Transverse colon (tissue), 4 donors: Measurements from ENCODE around the gene KHDC4. TPM values are rescaled to one million over a fixed set of nuclear protein-coding genes. Genes with fewer than 3 reads are reported as not detected.

ENCODE experiments used
- DNase-seq: peaks from one replicate; pipeline ENCODE4 v3.0.0-alpha.2; 2019
- H3K27ac ChIP-seq, 4 donors: fragments of 200-600 bp; sonication (generic); 2 replicates each; pipeline ENCODE4 v1.5.1; 2016 to 2018; ENCODE audit warnings: inconsistent platforms in 4 of 4
- H3K27me3 ChIP-seq: fragments of 200-600 bp; sonication (generic); 2 replicates; pipeline ENCODE4 v1.5.1; 2017; ENCODE audit warnings: inconsistent platforms
- H3K36me3 ChIP-seq, 4 donors: fragments of 200-600 bp; sonication (generic); 2 replicates each; pipeline ENCODE4 v1.5.1; 2017 to 2019; ENCODE audit warnings: inconsistent platforms in 4 of 4
- H3K4me1 ChIP-seq, 4 donors: fragments of 200-600 bp; sonication (generic); 2 replicates each; pipeline ENCODE4 v1.5.1; 2017 to 2020; ENCODE audit warnings: inconsistent platforms in 4 of 4
- H3K4me3 ChIP-seq, 4 donors: fragments of 200-600 bp; sonication (generic); 1 replicate in 1 of 4; 2 replicates in 3 of 4; pipeline versions ENCODE4 v1.5.1 to v1.6.1; 2017 to 2019; ENCODE audit warnings: inconsistent platforms in 4 of 4
- H3K9me3 ChIP-seq, 2 donors: fragments of 200-600 bp; sonication (generic); 2 replicates each; pipeline ENCODE4 v1.5.1; 2017 to 2019; ENCODE audit warnings: inconsistent platforms in 2 of 2
- EP300 ChIP-seq: sonication (generic); formaldehyde crosslinking; IDR thresholded peaks from one replicate; pipeline ENCODE4 v1.6.1; 2017; ENCODE audit warnings: antibody characterized with exemption, low read depth
- POLR2A ChIP-seq: fragments of 450-650 bp; IDR thresholded peaks from one replicate; pipeline ENCODE4 v1.6.1; 2016; ENCODE audit warnings: antibody characterized with exemption, mild to moderate bottlenecking, moderate library complexity
- POLR2AphosphoS5 ChIP-seq, 3 donors: sonication (generic); formaldehyde crosslinking; IDR thresholded peaks; one replicate each; pipeline ENCODE4 v1.6.1; 2016; ENCODE audit warnings: antibody characterized with exemption in 3 of 3
- WGBS, 2 donors: methylation state at CpG; one replicate each; pipeline ENCODE4 v1.1.5; 2018; ENCODE audit warnings: low coverage in 1 of 2; 5-methylcytosine and 5-hydroxymethylcytosine counted together
- in situ Hi-C, 4 donors: fragments of 200-750 bp; cut with MboI; loops; one replicate each; pipeline versions ENCODE4 v1.15.0 to v1.15.1; 2017; ENCODE audit warnings: low sequenced_read_pairs in 3 of 4, low pct_ligation_motif_present in 1 of 4, low pct_unique_long_range_greater_than_20kb in 1 of 4
- intact Hi-C: fragments of 100-400 bp; cut with DNase I; formaldehyde crosslinking; loops from one replicate; pipeline ENCODE4 v1.15.1; 2023; ENCODE audit warnings: low total_unique reads
- total RNA-seq, 4 donors: library from RNA; depleted of rRNA; stranded (reverse); fragments of >200 nt; gene quantifications; one replicate each; pipeline ENCODE4 v1.1.0, GENCODE V29; 2016
- TF ChIP-seq, protein P1 (sequence below), 5 experiments: fragments of 200-600 bp in 3 of 5; fragments of 450-650 bp in 2 of 5; sonication (generic) in 3 of 5; IDR thresholded peaks; 1 replicate in 2 of 5; 2 replicates in 3 of 5; pipeline ENCODE4 v1.5.1; 2016 to 2017; ENCODE audit warnings: antibody characterized with exemption in 5 of 5, inconsistent platforms in 3 of 5, mild to moderate bottlenecking in 2 of 5, moderate library complexity in 1 of 5

KHDC4 gene
- total RNA-seq, 4 donors from 2014 or later = 76.2 to 158 (median 98.7) TPM

DNA sequence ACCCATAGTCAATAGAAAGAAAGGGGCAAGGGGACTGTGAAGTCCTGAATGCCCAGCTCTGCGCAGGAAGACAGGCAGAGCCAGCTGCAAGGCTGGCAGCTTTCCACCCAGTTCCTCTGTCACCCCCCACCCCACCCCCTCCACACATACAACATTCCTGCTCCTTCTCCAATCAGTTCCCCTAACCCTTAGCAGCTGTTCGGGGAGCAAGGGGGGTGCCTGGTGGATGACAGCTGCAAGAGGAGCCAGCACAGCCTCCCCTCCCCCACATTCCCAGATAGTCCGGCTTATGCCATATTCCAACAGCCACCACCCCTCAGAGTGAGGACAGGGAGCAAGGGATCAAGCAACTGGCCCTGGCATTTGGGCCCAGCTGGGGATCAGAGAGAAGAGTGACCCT, 34.5 kb upstream of the KHDC4 start:
- peaks cover 23 to 64% (median 48%) of the 10 kb centered on the region in 4 donors for H3K4me1 ChIP-seq
- in situ Hi-C loops (no loop called here), intact Hi-C loops (no loop called here)
- TF ChIP-seq POLR2AphosphoS5 (IDR thresholded peaks at IDR 0.05) (no peak), POLR2A (no peak), EP300 (no peak)
- TF ChIP-seq, protein P1, sequence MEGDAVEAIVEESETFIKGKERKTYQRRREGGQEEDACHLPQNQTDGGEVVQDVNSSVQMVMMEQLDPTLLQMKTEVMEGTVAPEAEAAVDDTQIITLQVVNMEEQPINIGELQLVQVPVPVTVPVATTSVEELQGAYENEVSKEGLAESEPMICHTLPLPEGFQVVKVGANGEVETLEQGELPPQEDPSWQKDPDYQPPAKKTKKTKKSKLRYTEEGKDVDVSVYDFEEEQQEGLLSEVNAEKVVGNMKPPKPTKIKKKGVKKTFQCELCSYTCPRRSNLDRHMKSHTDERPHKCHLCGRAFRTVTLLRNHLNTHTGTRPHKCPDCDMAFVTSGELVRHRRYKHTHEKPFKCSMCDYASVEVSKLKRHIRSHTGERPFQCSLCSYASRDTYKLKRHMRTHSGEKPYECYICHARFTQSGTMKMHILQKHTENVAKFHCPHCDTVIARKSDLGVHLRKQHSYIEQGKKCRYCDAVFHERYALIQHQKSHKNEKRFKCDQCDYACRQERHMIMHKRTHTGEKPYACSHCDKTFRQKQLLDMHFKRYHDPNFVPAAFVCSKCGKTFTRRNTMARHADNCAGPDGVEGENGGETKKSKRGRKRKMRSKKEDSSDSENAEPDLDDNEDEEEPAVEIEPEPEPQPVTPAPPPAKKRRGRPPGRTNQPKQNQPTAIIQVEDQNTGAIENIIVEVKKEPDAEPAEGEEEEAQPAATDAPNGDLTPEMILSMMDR (IDR thresholded peaks at IDR 0.05) = no peak
- H3K27me3 ChIP-seq = no peaks in the 10 kb centered on the region
- 40 to 53% methylated on average over 1 to 3 of the region's 3 CpGs for WGBS, 2 donors
- H3K4me3 ChIP-seq = no peak overlapping the region
- H3K36me3 ChIP-seq = peaks cover 0 to 26% (median 12%) of the 10 kb centered on the region in 4 donors
- H3K9me3 ChIP-seq = no peaks in the 10 kb centered on the region
- DNase-seq = no peak
- H3K27ac ChIP-seq = peak overlapping the region; percentile 57 to 73 (median 68)

DNA sequence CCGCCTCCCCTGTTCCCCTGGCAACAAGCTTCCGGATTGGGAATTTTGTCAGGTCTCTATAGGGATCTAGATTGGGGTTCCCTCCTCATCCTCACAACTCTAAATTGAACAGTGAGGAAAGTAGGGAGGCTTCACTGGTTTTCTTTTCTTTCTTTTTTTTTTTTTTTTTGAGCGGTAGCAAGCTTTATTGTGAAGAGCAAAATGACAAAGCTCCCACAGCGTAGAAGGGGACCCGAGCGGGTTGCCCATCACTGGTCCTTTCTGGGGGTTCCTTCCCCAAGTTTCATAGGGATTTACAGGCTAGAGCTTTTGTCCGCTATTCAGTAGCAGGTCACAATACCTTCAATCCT, 33.8 kb upstream of the KHDC4 start:
- H3K36me3 ChIP-seq = peaks cover 0 to 32% (median 14%) of the 10 kb centered on the region in 4 donors
- 82 to 100% methylated on average over 1 to 7 of the region's 7 CpGs for WGBS, 2 donors
- intact Hi-C loops (no loop called here), in situ Hi-C loops (no loop called here)
- DNase-seq = no peak
- H3K4me1 ChIP-seq = peaks cover 23 to 62% (median 46%) of the 10 kb centered on the region in 4 donors
- H3K4me3 ChIP-seq = no peak overlapping the region
- peak overlapping the region; percentile 57 to 73 (median 68) for H3K27ac ChIP-seq
- no peaks in the 10 kb centered on the region for H3K9me3 ChIP-seq
- no peaks in the 10 kb centered on the region for H3K27me3 ChIP-seq
- TF ChIP-seq, protein P1 (IDR thresholded peaks at IDR 0.05) = no peak

DNA sequence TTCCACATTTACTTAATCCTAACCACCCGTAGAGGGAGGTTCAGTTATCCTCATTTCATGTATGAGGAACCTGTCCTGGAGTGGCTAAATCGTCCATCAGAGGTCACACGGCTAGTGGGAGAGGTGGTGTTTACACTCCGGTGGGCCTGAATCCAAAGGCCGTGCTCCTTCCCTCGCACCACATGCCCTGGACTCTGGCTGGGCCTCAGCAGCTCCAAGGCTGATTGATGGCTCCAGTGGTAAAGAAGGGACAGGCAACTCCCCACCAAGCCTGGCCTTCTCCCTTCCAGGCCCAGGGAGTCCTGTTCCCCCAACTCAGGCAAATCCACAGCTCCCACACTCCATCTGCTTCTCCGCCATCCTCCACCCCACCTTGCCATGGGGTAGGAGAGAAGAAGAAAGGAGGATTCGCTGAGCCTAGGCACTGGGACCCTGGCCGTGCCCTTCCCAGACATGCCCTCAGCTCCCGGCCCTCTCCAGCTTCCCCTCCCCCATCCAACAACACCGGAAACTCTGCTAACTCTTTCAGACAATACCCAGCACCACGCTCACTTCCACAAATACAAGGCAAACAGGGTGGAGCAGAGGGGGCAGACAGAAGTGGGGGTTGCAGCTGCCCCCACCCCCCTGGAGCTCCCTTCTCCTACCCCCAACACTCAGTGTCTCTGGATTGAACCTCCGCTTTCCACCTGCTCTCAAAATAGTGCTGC, 33.3 kb upstream of the KHDC4 start:
- intact Hi-C loops (no loop called here), in situ Hi-C loops (no loop called here)
- Histone ChIP-seq H3K27me3 (no peaks in the 10 kb centered on the region), H3K9me3 (no peaks in the 10 kb centered on the region), H3K4me1 (peaks cover 26 to 64% (median 46%) of the 10 kb centered on the region in 4 donors), H3K27ac (peak overlapping the region; percentile 57 to 73 (median 68)), H3K4me3 (no peak overlapping the region), H3K36me3 (peaks cover 0 to 38% (median 17%) of the 10 kb centered on the region in 4 donors)
- TF ChIP-seq, protein P1 (IDR thresholded peaks at IDR 0.05) = no peak
- TF ChIP-seq POLR2AphosphoS5 (IDR thresholded peaks at IDR 0.05) (no peak), POLR2A (no peak), EP300 (no peak)
- no peak for DNase-seq
- WGBS, 2 donors = 47 to 65% methylated on average over 2 to 13 of the region's 13 CpGs

DNA sequence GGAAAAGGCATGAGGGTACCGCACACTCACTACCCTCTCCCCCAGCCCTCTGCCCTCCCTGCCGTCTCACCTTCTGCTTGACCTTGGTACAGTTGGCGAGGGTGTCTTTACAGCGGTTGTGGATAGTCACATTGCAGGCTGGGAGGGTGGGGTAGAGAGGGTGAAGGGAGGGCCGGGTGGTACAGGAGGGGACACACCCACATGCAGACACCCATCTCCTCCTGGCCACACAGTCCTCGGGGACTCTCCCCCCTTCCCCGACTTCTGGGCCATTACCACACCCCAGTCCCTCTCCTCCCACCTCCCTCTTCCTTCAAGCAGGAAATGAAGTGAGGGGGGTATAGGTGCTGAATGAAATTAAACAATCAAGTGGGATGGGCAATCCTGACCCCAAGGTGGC, 32.5 kb upstream of the KHDC4 start:
- intact Hi-C loops = no loop called here
- Histone ChIP-seq H3K4me3 (no peak overlapping the region), H3K27ac (peak overlapping the region; percentile 57 to 73 (median 68)), H3K36me3 (peaks cover 0 to 44% (median 21%) of the 10 kb centered on the region in 4 donors), H3K27me3 (no peaks in the 10 kb centered on the region), H3K4me1 (peaks cover 26 to 60% (median 43%) of the 10 kb centered on the region in 4 donors), H3K9me3 (no peaks in the 10 kb centered on the region)
- TF ChIP-seq, protein P1 (IDR thresholded peaks at IDR 0.05) = no peak
- TF ChIP-seq EP300 (no peak), POLR2AphosphoS5 (IDR thresholded peaks at IDR 0.05) (no peak), POLR2A (no peak)
- in situ Hi-C loops = no loop called here
- WGBS, 2 donors = 55% methylated on average over 7 of the region's 7 CpGs; no CpG with 5 or more reads in 1 of the 2 donors
- no peak for DNase-seq
